HK-2 (cell line): Measurements from ENCODE around the gene ATG101.

ENCODE experiments used
- DNase-seq: peaks from one replicate; pipeline ENCODE4 v3.0.0-alpha.2; 2018; ENCODE audit not compliant: unreplicated experiment

Gene ATG101

GRCh38 chr12:52042706-52043385 is 26.9 kb upstream of the ATG101 start:
- no peak for DNase-seq

DNA sequence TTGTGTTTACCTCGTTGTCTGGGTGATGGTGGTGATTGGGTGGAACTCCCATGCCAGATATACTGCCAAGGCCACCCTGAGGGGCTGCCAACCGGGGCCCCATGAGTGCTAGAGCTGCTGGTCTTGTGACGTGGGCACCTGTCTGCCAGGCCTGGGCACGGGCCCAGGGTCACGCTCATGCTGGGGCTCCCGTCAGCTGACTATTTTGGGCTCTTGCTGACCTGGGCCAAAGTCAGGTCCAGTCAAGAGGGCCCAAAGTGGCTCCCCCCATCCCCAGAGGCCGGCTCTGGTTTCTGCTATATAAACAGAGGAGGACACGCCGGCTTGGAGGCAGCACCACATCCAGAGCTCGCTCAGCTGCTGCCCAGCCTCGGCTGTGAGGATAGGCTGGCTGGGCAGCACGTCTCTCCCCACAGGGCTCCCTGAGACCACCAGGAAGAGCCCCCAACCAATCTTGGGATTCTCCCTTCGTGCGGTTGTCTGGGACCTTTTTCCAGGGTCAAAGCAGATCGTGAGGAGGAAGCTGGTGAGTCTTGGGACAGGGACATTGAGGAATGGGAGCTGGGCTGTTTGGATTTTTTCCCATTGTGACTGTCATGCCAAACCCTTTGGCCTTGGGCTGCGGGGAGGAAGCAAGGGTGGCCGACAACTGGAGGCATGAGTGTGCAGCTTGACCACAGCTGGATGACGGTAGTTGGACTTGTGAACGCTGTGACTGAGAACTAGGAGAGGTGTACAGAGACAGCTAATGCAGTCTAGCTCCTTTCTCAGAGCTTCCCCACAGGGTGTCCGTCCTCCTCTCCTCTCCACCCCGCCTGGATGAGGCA is 26.2 kb upstream of the ATG101 start:
- no peak for DNase-seq

DNA sequence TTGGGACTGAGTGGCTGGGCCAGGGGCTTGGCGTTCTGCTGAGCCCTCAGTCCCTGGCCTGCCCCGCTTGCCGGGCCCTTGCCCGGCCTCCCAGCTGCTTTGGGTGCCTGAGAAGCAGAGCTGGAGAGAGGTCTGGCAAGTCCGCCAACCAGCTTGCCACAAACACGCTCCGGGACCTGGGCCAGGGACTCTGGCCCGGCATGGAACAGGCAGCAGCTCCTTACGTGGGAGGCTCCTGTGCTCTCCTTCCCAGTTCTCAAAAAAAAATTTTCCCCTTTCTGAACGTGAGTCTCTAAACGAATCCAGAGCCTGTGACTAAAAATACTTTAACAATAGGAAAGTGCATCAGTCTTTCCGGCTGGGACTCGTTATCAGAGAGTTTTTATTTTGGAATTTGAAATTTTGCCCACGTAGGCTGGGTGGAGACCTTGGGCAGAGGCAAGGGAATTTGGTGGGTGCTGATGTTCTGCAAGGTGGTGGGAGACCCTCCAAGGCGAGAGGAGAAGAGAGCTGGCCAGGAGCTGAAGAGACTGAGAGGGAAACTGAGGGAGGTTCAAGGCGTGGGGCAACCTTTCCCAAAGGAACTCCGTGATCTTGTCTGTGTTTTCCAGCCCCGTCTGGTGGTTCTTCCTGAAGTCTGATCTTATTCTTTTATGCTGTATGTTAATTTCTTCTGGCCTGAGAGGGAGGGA is 25.3 kb upstream of the ATG101 start:
- no peak for DNase-seq

- DNase-seq: no peak
These were observed 24.0 kb upstream of the ATG101 start for GRCh38 chr12:52045794-52046199.

DNA sequence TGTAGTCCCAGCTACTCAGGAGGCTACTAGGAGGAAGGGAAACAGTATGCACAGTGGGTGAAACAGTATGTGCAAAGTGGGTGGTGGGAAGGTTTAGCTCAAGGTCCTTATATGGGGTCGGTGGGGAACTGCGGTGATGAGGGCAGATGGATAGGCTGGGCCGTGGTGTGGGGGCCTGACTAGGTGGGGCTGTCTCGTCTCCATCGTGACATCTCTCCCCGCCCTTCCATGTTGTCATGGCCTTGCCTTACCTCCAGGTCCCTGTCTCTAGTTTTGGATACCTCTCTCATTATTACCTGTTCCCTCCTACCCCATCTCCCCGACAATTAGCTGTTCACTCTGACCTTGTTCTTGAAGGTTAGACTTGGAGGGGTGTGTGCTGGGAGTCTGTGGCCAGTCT is 22.9 kb upstream of the ATG101 start:
- DNase-seq: no peak

DNA sequence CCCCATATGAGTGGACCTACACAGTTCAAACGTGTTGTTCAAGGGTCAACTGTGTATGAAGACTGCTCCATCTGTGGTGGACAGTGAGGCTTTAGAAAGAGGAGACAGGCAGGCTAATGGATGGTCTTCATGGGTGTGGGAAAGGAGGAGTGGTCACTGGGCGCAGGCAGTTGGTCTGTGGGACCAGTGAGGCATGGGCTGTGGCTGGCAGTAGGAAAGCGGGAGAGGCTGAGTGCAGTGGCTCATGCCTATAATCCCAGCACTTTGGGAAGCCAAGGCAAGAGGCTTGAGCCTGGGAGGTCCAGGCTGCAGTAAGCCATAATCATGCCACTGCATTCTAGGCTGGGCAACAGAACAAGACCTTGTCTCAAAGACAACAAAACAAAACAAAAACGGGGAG is 20.5 kb upstream of the ATG101 start:
- DNase-seq: no peak

DNA sequence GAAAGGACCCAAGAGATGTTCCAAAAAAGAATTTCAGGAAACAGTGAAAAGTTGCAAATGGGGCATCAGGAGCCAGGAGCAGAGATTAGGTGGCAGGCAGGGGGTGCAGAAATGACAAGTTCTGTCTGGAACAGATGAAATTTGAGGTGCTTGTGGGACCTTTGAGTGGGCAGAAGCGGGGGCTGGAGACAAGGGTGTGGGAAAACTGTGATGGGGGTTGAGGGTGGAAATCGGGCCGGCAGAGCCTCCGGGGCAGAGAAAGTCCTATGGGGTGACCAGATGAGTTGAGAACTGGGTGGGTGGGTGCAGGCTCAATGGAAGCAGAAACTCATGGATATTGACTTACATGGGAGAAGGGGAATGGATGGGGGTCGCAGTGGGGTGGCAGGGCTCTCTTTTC is 20.1 kb upstream of the ATG101 start:
- no peak for DNase-seq

DNA sequence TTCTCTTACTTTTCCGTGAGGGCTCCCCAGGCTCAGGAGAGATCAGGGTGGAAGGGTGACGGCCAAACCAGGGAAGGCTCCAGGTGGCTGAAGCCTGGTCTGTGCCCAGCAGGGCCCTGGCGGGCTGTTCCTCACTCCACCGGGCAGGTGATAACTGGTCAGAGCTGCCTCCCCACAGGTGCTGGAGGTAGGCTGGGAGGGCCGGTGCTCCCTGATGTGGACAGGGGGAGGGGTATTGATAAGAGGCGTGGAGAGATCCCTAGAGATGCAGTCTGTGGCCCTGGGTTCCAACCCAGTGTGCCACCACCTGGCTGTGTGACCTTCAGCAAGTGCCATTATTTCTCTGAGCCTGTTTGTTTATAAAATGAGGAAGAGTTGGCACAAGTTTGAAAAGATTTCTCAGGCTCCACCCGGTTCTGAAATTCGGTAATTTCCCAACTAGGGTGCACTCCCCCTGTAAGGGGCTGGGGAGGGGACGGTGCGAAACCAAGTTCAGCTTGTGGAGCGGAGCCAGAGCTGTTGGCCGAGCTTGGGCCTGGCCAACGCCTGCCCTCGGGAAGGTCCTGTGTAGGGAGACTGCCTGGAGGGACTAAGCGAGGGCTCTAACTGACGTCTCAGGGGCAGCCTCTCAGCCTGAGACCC is 19.5 kb upstream of the ATG101 start:
- DNase-seq: no peak

DNA sequence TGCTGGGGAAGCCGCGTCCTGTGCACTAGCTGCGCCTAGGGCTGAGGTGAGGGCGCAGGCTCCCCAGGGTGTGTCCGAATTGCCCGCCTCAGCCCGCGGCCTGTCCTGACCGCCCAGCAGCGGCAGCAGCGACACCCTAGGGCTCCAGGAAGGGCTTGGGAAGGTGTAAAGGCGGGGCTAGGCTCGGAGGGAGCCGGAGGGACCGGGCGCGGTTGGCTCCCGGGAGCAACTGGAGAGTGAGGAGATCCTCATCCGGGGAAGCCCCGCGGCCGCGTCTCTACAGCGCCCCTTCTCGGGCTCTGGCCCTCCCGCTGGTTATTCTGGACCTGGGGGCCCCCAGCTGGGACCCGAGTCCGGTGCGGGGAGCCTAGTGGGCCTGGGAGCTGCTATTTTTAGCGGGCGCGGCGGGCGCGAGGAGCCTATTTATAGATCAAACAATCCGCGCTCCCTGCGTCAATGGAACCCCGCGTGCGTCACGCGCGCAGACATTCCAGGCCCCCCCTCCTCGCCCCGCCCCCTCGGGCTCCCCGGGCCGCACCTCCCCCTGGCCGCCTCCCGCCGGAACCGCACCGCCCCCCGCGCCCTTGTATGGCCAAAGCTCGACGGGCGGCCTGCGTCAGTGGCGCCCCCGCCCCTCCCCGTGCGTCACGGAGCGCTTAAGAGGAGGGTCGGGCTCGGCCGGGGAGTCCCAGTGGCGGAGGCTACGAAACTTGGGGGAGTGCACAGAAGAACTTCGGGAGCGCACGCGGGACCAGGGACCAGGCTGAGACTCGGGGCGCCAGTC is 18.8 kb upstream of the ATG101 start, which contains the start of gene NR4A1:
Gene NR4A1 (plus strand): TSS at position 685 of the 784 bp plus-strand sequence. CDS start 2,887 bp downstream, outside the sequence.
- DNase-seq: peak; percentile 94

GRCh38 chr12:52052468-52053186 is 17.2 kb upstream of the ATG101 start:
- no peak for DNase-seq

- DNase-seq: no peak
These were observed 16.1 kb upstream of the ATG101 start for GRCh38 chr12:52053536-52054209.

GRCh38 chr12:52054231-52054832 is 15.4 kb upstream of the ATG101 start:
- no peak for DNase-seq

- no peak for DNase-seq
These were observed 14.7 kb upstream of the ATG101 start for GRCh38 chr12:52054833-52055730.

DNA sequence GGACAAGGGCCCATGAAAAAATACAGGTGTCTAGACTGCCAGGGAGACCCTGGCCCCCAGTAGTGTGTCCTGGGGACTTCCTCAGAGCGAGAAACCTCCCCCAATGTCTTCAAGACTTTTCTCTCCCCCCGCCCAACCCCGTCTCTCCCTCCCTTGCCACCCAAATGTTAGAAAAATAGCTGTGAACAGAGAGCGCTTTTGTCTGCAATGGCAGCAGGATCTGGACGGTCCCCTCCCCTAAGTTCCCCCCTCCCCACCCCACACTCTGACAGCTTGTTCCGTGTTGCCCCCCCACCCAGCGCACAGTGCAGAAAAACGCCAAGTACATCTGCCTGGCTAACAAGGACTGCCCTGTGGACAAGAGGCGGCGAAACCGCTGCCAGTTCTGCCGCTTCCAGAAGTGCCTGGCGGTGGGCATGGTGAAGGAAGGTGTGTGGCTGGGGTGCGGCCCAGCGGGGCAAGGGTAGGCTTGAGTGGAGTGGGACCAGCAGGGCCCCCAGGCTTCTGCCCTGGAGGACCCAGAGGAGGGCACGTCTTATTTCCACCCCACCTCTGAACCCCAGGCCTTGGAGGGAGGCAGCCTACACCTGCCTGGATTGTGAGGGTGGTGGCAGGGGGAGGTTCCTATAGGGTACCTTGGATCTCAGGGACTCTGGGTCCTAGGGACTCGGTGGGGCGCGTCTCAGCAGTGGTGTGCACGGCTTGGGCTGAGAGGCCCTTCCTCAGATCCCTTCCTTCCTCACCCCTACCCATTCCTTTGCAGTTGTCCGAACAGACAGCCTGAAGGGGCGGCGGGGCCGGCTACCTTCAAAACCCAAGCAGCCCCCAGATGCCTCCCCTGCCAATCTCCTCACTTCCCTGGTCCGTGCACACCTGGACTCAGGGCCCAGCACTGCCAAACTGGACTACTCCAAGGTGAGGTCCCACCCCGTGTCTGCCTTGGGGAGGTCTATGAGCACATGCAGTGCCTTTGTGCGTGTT is 13.8 kb upstream of the ATG101 start:
- DNase-seq: no peak

DNA sequence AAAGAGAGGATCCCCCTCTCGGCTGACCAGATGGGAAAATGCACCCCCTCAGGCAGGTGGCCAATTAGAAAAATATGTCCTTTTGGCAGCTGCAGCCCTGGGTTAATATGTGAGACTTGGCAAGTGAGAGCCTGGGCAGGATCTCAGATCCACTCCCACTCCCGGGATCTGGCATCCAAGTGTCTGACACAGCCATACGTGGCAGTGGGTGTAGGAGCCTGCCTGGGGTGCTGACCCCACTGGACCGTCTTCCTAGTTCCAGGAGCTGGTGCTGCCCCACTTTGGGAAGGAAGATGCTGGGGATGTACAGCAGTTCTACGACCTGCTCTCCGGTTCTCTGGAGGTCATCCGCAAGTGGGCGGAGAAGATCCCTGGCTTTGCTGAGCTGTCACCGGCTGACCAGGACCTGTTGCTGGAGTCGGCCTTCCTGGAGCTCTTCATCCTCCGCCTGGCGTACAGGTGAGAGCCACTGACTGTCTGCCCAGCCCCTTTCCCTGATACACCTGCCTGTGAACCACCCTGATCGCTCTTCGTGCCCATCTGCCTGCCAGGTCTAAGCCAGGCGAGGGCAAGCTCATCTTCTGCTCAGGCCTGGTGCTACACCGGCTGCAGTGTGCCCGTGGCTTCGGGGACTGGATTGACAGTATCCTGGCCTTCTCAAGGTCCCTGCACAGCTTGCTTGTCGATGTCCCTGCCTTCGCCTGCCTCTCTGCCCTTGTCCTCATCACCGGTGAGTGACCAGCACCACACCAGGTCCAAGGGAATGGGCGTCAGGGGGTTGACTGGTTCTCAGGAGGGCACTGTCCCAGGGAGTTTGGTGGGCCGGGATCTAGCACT is 12.8 kb upstream of the ATG101 start:
- DNase-seq: no peak
